Ovary (tissue), 9 donors: ENCODE measurements around the gene SLC2A14. TPM values are rescaled to one million over a fixed set of nuclear protein-coding genes. Genes with fewer than 3 reads are reported as not detected.

ENCODE experiments used
- DNase-seq, 5 donors: peaks; one replicate each; pipeline ENCODE4 v3.0.0-alpha.2; 2019 to 2020
- H3K27ac ChIP-seq, 2 donors: fragments of 200-600 bp; one replicate each; pipeline versions ENCODE4 v1.5.1 to v1.8.0; 2019 to 2022
- H3K27me3 ChIP-seq: fragments of 200-600 bp; one replicate; pipeline ENCODE4 v1.8.0; 2022
- H3K36me3 ChIP-seq: fragments of 200-600 bp; sonication (generic); one replicate; pipeline ENCODE4 v1.5.1; 2019
- H3K4me1 ChIP-seq: one replicate; pipeline ENCODE4 v1.8.1; 2013; ENCODE audit warnings: mild to moderate bottlenecking, moderate library complexity; ENCODE audit not compliant: insufficient read depth
- H3K4me3 ChIP-seq: fragments of 200-600 bp; sonication (generic); one replicate; pipeline ENCODE4 v1.5.1; 2017
- H3K9me3 ChIP-seq, 2 donors: fragments of 200-600 bp in 1 of 2; sonication (generic) in 1 of 2; one replicate each; pipeline versions ENCODE4 v1.5.1 to v1.8.1; 2013 to 2019; ENCODE audit warnings: mild to moderate bottlenecking in 1 of 2, moderate library complexity in 1 of 2
- EP300 ChIP-seq: sonication (generic); formaldehyde crosslinking; IDR thresholded peaks from one replicate; pipeline ENCODE4 v1.6.1; 2017; ENCODE audit warnings: antibody characterized with exemption
- POLR2A ChIP-seq: fragments of 450-650 bp; IDR thresholded peaks from one replicate; pipeline ENCODE4 v1.6.1; 2017; ENCODE audit warnings: antibody characterized with exemption, mild to moderate bottlenecking, moderate library complexity
- WGBS, 3 donors: extraction: QIAGEN DNeasy Blood & Tissue Kit in 1 of 3; methylation state at CpG; one replicate each; pipeline versions ENCODE4 v1.1.5 to v1.1.7; 2013 to 2017; 5-methylcytosine and 5-hydroxymethylcytosine counted together
- intact Hi-C, 4 donors: fragments of 100-400 bp; cut with DNase I; formaldehyde crosslinking; loops; one replicate each; pipeline versions ENCODE4 v1.11.0 to v1.15.1; 2022 to 2023
- polyA plus RNA-seq, 2 donors: library from polyadenylated mRNA; stranded (reverse); fragments of 200-250 nt in 1 of 2; fragments of 350-450 nt in 1 of 2; fragmentation: Illumina TruSeq in 1 of 2; extraction: RNeasy Lipid Tissue Mini Kit (QIAGEN cat#74804) in 1 of 2; gene quantifications; one replicate each; pipeline ENCODE4 v1.2.3, GENCODE V29; 2013 to 2014
- small RNA-seq: library from RNA; depleted of rRNA; stranded (forward); fragments of <200 nt; gene quantifications from one replicate; pipeline ENCODE3, GENCODE V24; 2016
- total RNA-seq, 7 donors: library from RNA; depleted of rRNA in 2 of 7; stranded (reverse); fragments of >200 nt in 2 of 7; fragmentation: NEBNext Ultra II Directional in 3 of 7; extraction: Animal tissue kit (Norgen Biotek cat#: 25700) in 3 of 7; gene quantifications; one replicate each; pipeline versions ENCODE4 v1.1.0 to v1.2.4, GENCODE V29; 2016 to 2023
- TF ChIP-seq, protein P1 (sequence below), 3 donors: fragments of 450-650 bp in 2 of 3; fragments of 200-600 bp in 1 of 3; IDR thresholded peaks; one replicate each; pipeline versions ENCODE4 v1.5.1 to v1.8.0; 2016 to 2022; ENCODE audit warnings: antibody characterized with exemption in 3 of 3, mild to moderate bottlenecking in 1 of 3
- donor health status: DM: no; HTN: no; CAD: no; lungs with moderate emphysema.
- donor health status: DM: no; HTN: no; CAD: no.
- donor health status: Bipolar disorder and iron deficiency.
- donor health status: DM: yes; HTN: yes; CAD: no.
- donor health status: DM: no; HTN: no; CAD: no.
- donor health status: DM: yes; HTN: yes; CAD: no.

Gene SLC2A14
- total and polyA plus RNA-seq, 9 donors, result 0.46 to 12.7 (median 2.2) TPM

GRCh38 chr12:7769999-7770398 is 102.7 kb downstream of the SLC2A14 start:
- Histone ChIP-seq H3K27ac (no peak overlapping the region), H3K27me3 (no peaks in the 10 kb centered on the region), H3K4me3 (no peak overlapping the region), H3K36me3 (no peaks in the 10 kb centered on the region), H3K9me3 (no peaks in the 10 kb centered on the region), H3K4me1 (no peaks in the 10 kb centered on the region)
- intact Hi-C loops, result no loop called here
- DNase-seq, result no peak
- no peak for TF ChIP-seq POLR2A
- TF ChIP-seq, protein P1, sequence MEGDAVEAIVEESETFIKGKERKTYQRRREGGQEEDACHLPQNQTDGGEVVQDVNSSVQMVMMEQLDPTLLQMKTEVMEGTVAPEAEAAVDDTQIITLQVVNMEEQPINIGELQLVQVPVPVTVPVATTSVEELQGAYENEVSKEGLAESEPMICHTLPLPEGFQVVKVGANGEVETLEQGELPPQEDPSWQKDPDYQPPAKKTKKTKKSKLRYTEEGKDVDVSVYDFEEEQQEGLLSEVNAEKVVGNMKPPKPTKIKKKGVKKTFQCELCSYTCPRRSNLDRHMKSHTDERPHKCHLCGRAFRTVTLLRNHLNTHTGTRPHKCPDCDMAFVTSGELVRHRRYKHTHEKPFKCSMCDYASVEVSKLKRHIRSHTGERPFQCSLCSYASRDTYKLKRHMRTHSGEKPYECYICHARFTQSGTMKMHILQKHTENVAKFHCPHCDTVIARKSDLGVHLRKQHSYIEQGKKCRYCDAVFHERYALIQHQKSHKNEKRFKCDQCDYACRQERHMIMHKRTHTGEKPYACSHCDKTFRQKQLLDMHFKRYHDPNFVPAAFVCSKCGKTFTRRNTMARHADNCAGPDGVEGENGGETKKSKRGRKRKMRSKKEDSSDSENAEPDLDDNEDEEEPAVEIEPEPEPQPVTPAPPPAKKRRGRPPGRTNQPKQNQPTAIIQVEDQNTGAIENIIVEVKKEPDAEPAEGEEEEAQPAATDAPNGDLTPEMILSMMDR (IDR thresholded peaks at IDR 0.05), result no peak
- TF ChIP-seq EP300, result no peak
- 59 to 79% (median 60%) methylated on average over 3 of the region's 3 CpGs for WGBS, 3 donors

Small RNA genes lying within 50 kb of the gene (small RNA-seq; reads per million reads assigned to genes)
- not detected for gene RF00019

Other genes with a start within 250 kb of the SLC2A14 start
- gene APOBEC1, start 207.0 kb downstream of the SLC2A14 start, total RNA-seq, result not detected
- not detected for gene APOBEC1, start 207.0 kb downstream of the SLC2A14 start, polyA plus RNA-seq
- gene GDF3, start 177.1 kb downstream of the SLC2A14 start, total RNA-seq, result under 1 TPM in 4 of 7 donors, not detected in 3; 0.23 to 0.35 (median 0.24) TPM
- gene GDF3, start 177.1 kb downstream of the SLC2A14 start, polyA plus RNA-seq, result 1 to 10 TPM in 1 of 2 donors, under 1 TPM in 1; 0.75 to 1.0 TPM
- not detected for gene DPPA3, start 161.5 kb downstream of the SLC2A14 start, total RNA-seq
- 1 to 10 TPM in 1 of 2 donors, not detected in 1; 1.3 TPM for gene DPPA3, start 161.5 kb downstream of the SLC2A14 start, polyA plus RNA-seq
- gene CLEC4C, start 125.5 kb downstream of the SLC2A14 start, total RNA-seq, result not detected
- under 1 TPM; 0.12 to 0.47 TPM for gene CLEC4C, start 125.5 kb downstream of the SLC2A14 start, polyA plus RNA-seq
- gene NANOGNB, start 107.7 kb downstream of the SLC2A14 start, total RNA-seq, result not detected
- not detected for gene NANOGNB, start 107.7 kb downstream of the SLC2A14 start, polyA plus RNA-seq
- gene NANOG, start 83.5 kb downstream of the SLC2A14 start, total RNA-seq, result under 1 TPM in 5 of 7 donors, not detected in 2; under 0.01 to 0.62 (median 0.28) TPM
- gene NANOG, start 83.5 kb downstream of the SLC2A14 start, polyA plus RNA-seq, result under 1 TPM in 1 of 2 donors, not detected in 1; 0.01 TPM
- gene SLC2A3, start 63.3 kb upstream of the SLC2A14 start, total RNA-seq, result 100 to 1,000 TPM in 1 of 7 donors, 10 to 100 TPM in 6; 24.0 to 100 (median 34.8) TPM
- 10 to 100 TPM; 14.1 to 25.5 TPM for gene SLC2A3, start 63.3 kb upstream of the SLC2A14 start, polyA plus RNA-seq
- 10 to 100 TPM; 10.5 to 30.8 (median 28.3) TPM for gene FOXJ2, start 159.8 kb upstream of the SLC2A14 start, total RNA-seq
- gene FOXJ2, start 159.8 kb upstream of the SLC2A14 start, polyA plus RNA-seq, result 10 to 100 TPM; 16.8 to 32.1 TPM
- gene C3AR1, start 193.4 kb upstream of the SLC2A14 start, total RNA-seq, result 10 to 100 TPM in 2 of 7 donors, 1 to 10 TPM in 5; 2.5 to 17.6 (median 5.6) TPM
- gene C3AR1, start 193.4 kb upstream of the SLC2A14 start, polyA plus RNA-seq, result 10 to 100 TPM in 1 of 2 donors, 1 to 10 TPM in 1; 3.5 to 22.6 TPM
- gene NECAP1, start 209.4 kb upstream of the SLC2A14 start, total RNA-seq, result 10 to 100 TPM; 25.0 to 40.7 (median 36.5) TPM
- gene NECAP1, start 209.4 kb upstream of the SLC2A14 start, polyA plus RNA-seq, result 10 to 100 TPM; 21.6 to 37.2 TPM